HG02759 (cell line): Measurements from ENCODE around the gene SFMBT2.
A peak's percentile ranks its signal among the peaks of the same experiment; 100 is the strongest.

Experiments used
- ATAC-seq: cut with Tn5 transposase; IDR thresholded peaks from one replicate; pipeline ENCODE4 v1.9.1; 2021; ENCODE audit warnings: mild to moderate bottlenecking, moderate library complexity; ENCODE audit not compliant: unreplicated experiment

The SFMBT2 gene

DNA sequence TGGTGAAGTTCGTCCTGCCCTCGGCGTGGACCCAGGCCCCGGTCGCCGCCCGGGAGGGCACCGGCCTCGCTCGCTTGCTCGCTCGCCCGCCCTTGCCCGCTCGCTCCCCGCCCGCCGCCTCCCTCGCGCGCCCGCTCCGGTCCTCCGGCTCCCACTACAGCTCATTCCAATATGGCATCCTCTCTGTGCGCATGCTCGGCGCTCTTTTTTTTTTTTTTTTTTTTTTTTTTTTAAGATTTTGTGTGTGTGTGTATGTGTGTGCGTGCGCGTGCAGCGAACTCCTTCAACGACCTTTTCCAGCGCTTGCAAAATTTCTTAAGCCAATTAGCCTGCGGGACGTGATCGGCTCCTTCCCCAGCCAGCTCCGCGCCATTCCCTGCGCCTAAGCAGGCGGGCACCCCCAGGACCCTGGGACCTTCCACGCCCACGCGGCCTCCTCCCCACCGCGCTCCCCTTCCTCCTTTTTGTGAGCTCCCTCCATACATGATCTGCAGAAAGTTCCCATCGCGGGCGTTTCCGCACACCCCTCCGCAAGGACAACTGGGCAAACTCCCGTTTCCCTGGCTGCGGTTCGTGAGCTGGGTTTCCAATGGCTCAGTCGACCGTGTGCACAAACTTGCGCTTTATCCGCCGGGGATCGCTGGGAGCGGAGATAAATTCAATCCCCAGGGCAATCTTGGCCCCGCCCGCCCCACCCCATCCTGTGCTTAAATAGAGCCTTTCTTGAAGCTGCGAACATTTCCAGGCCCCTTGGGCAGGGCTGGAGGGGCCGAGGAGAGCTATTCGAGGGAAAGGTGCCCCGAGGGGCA, at the start of gene SFMBT2:
Gene SFMBT2, minus strand, starts transcription at position 173 of the 809 bp plus-strand sequence. CDS start 29,136 bp downstream, outside the sequence.
- ATAC-seq = peak; percentile 35

DNA sequence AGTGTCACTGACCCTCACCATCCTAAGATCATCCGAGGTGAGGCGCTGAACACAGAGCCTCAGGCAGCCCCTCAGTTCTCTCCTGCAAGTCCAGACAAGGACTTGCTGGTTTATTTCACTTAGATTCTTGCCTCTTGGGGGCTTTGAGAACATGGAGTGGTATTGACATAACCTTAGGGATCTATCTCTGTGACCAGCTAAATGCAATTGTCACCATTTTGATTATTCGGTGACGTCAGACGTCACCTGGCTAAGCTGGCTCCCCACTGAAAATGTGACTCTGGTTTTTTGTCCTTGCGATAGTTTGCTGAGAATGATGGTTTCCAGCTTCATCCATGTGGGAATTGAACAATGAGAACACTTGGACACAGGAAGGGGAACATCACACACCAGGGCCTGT, 49.2 kb upstream of the SFMBT2 start:
- no peak for ATAC-seq

- no peak for ATAC-seq
Observed at GRCh38 chr10:7458556-7458955, 47.7 kb upstream of the SFMBT2 start.

DNA sequence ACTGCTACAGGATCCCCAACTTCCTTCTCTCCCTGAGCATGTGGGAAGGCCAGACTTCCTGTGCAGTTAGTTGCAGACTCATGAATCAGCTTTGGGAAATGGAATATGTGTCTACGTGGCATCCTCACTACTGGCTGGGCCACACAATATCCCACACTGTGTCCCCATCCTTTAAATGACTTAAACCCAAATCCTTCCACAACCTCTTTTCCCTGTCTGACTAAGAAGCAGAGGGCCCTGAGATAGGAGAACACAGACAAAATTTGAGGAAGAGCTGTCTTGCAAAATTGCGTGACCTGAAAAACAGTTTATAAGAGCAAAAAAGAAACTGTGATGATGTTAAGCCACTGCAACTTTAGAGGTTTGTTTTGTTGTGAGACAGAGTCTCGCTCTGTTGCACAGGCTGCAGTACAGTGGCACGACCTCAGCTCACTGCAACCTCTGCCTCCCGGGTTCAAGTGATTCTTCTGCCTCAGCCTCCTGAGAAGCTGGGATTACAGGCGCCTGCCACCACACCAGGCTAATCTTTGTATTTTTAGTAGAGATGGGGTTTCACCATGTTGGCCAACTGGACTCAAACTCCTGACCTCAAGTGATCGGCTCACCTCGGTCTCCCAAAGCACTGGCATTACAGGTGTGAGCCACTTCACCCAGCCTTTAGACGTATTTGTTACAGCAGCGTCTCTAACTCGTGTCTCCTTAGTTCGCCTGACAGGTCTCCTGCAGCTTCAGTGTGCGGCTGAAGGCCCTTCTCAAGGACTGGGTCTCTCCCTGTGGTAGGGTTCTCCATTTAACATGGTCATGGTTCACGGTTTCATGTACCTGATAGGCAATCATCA, 46.9 kb upstream of the SFMBT2 start:
- ATAC-seq = peak; percentile 93

- ATAC-seq = no peak
Observed at GRCh38 chr10:7449063-7449695, 38.3 kb upstream of the SFMBT2 start.

DNA sequence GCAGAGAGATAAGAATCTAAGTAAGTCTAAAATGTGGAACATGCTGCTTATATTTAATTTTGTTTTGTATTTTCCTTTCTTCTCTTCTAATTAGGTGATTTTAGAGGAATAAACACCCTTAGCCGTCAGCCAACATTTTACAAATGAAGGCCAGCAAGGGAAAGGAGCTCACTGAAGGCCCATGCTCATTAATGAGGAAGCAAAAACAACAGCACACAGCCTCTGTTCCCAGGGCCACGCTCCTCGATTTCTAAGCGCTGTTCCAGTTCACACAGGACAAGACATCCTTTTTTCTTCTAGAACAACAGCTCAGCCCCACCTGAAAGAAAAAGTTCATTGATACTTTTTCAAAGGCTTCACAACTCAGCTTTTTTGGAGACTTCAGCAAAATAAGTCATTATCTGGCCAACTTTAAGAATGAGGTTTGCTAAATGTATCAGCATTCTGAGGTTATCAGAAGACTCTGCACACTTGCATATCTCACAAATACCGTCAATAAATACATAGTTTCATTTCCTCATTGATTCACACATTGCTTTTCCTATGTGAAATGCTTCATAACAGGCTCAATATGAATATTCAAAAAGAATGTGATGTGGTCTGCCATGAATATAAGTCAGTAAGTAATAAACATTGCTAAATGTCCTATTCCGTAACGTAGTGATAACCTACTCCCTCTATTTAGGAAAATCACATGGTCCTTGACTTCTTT, 34.8 kb upstream of the SFMBT2 start:
- peak; percentile 72 for ATAC-seq

DNA sequence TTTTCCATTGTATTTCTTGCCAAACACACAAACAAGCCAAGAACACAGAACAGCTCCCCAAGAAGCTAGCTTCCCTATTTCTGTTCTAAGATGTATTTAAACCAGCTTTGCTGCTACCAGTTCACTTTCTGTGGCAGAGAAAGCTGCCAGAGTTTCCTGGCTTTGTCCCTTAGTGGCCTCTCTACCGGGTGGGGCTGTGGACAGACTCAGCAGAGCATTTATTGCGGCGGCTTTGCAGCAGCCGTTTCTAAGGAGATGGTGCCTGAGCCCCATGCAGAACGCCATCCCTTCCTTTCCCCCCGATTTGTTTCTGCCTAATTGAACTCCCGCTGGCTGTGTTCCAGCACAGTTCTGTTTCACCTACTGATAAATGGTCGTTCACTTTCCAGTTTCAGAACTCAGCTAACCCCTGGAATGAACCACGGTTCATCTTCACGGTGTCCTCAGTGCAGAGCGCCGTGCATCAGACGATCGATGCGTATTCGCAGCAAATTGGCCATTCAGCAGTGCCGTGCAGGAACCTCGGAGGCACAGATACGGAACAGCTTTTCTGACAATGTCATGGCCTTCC, 33.8 kb upstream of the SFMBT2 start:
- ATAC-seq = peak; percentile 39

DNA sequence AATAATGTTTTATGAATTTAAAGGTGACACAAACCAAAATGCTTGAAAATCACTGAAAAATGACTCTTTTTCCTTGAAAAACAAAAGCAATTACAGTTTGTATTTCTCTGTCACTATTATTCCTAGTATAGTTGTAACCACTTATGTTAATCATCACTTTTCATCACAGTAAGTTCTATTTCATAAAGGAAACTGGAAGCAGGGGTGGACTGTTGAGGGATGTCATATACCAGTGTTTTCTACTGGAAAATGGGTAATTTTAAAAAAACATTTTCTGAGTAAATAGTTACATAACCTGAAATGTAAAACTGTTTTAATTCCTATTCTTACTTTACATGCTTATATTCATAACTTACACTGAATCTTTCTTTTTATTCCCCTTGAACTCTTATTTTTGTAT, 32.2 kb upstream of the SFMBT2 start:
- ATAC-seq = no peak

DNA sequence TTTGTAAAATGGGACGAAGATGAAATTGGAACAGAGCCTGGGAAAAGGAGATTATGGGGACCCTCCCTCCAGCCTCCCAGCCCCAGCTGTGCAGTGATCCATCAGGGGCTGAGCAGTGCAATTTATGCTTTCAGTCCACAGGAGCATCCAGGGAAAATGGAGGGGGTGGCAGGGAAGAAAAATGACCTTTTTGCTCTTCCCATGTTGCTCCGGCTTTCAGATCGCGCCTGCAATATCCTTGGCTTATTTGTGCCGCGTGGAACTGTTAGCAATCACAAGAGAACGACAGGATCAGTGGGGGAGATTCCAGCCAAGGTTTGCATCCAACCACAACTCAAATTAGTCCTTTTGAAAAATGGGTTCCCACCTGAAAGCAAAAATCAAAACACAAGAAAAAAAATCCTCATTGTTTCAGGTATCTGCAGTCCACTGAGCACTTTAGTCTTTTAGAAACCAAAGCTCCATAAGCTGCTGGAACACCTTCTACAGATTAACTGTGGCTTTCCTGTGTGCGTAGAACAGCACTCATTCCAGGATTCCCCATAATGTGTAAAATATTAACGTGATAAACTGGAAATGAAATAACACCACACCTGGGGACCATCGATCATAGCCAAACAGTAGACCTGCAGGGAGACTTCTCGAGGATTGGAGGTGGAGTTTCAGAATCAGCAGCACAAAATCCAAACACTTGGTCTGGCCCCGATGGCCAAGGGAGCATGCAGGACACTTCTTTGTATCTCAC, 30.7 kb upstream of the SFMBT2 start:
- no peak for ATAC-seq

DNA sequence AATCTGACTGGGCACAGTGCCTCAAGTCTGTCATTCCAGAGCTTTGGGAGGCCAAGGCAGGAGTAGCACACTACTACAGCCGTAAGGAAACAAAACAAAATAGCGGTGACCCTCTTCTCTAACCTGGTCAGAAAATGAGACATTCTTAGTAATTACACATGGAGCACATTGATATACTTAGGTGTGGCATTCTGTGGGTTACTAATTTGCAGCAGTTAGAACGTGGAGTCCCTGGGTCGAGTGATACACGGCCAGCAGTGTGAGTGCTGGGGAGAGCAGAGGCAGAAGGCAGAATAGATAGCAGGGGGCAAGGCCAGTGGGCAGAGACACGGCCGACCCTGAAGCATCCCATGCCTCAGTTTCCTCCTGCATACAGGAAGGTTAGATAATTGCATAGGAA, 28.9 kb upstream of the SFMBT2 start:
- no peak for ATAC-seq

DNA sequence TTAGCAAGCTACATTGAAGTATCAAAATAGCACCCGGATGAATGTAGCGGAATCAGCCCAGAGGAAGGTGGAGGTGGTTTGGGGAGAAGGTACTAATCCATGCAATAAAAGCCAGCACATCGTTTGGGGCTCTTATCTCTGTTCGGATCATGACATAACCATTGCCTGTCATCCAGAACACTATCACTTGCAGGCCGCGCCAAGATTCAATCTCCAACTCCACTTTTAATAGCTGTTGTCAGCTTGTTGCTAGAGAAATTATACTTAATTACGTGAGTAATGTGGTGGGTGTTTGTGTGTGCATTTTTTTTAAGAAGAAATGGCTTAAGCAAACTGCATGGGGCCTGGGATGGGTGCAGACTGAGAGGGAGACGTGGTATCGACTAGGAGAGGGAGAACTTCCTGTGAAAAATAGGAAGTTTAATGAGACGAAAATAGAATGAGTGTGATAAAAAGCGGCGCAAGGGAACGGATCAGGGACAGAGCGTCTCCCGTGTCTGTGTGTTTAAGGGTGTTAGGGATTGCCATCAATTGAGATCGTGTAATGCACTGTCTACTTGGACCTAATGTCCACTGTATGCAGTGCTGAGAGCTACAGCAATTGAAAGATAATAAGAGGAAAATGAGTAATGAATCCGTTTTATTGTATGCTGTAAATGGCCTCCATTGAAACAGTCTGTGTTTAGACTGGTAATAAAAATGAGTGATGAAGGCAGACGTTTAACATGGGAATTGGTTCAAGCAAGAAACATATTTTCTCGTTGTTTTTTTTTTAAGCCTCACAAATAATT, 27.6 kb upstream of the SFMBT2 start:
- ATAC-seq = no peak

- ATAC-seq = no peak
Observed at GRCh38 chr10:7436490-7437100, 25.8 kb upstream of the SFMBT2 start.

DNA sequence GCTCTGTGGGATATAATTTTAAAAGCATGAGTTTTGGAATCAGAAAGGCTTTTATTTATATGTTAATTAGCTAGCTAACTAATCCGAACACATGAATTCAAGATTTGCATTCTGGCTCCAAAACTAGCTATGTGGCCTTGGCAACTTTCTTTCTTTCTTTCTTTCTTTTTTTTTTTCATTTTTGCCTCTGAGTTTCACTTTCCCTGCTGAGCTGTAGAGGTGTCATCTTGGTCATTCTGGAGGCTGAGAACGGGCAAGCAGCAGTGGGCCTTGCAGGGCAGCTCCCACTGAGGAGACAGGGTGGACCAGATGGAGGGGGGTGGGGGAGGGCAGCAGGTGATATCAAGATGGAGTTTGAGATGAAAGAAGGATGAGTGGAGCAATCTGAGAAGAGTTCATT, 24.8 kb upstream of the SFMBT2 start:
- ATAC-seq = peak; percentile 56

GRCh38 chr10:7434378-7434777, 23.5 kb upstream of the SFMBT2 start:
- no peak for ATAC-seq

GRCh38 chr10:7433861-7434260, 23.0 kb upstream of the SFMBT2 start:
- ATAC-seq = no peak

- no peak for ATAC-seq
Observed at GRCh38 chr10:7432884-7433726, 22.3 kb upstream of the SFMBT2 start.

GRCh38 chr10:7428673-7429350, 18.0 kb upstream of the SFMBT2 start:
- no peak for ATAC-seq
